ENCODE measurements around the gene EHMT2. TPM values are rescaled to one million over a fixed set of nuclear protein-coding genes. Genes with fewer than 3 reads are reported as not detected.

EHMT2 gene
- total and polyA plus RNA-seq, 2 of the 13 experiments (the other 11 are each of a cell fraction or from before 2014, with no cell fraction given), result 55.2 to 69.2 TPM

DNA sequence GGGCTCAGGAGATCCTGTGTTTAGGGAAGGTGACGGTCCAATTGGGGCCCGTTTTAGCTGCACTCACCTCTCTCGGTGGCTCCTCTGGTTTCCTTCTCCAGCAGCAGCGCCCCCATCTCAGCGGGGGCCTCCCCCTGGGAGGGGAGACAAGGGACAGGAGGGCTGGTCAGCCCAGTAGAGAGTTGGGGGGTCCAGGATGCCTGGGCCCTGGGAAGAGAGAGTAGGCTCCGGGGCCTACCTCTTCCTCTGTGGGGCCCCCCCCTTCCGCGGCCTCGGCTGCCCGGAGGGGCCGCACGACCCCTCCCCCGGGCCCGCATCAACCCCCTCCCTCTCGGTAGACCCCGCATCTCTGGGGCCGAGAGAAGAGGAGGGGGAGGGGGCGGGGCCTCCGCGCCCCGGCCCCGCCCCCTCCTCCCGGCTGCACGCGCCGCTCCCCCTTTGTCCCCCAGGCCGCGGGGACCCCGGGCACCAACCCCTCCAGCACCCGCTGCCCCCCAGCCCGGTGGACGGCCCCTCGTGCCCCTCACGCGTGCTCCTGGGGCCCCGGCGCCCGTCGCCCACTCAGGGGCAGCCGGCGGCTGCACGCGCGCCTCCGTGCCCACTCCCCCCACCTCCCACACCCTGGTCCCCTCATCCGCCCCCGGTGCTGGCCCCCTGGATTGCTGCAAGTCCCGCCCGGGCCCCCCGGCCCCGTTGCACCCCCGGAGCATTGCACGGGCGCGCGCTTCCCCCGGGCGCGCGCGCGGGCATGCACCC, 464 bp downstream of the EHMT2 start (continued):
- TF ChIP-seq HNRNPK (IDR thresholded peaks at IDR 0.05; ENCODE audit: low read depth, low read length, poor library complexity, severe bottlenecking), result peak; percentile 89
- 0 out of 2 replicates have a peak, but pooled peaks have one; percentile 28 for TF ChIP-seq MYC (CRISPR knock-in tag; IDR thresholded peaks at IDR 0.05; ENCODE audit: borderline replicate concordance)
- peak; percentile 43; the same call in 1 of the 2 replicates for TF ChIP-seq GABPB1 (CRISPR knock-in tag; IDR thresholded peaks at IDR 0.05)
- TF ChIP-seq HDAC1 (CRISPR knock-in tag; IDR thresholded peaks at IDR 0.05), result peak; percentile 26; the same call in 1 of the 2 replicates
- peak; percentile 13; the same call in 1 of the 2 replicates for TF ChIP-seq ZNF839 (CRISPR knock-in tag; IDR thresholded peaks at IDR 0.05; ENCODE audit: borderline replicate concordance)
- TF ChIP-seq, protein P1, sequence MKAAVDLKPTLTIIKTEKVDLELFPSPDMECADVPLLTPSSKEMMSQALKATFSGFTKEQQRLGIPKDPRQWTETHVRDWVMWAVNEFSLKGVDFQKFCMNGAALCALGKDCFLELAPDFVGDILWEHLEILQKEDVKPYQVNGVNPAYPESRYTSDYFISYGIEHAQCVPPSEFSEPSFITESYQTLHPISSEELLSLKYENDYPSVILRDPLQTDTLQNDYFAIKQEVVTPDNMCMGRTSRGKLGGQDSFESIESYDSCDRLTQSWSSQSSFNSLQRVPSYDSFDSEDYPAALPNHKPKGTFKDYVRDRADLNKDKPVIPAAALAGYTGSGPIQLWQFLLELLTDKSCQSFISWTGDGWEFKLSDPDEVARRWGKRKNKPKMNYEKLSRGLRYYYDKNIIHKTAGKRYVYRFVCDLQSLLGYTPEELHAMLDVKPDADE (CRISPR knock-in tag; IDR thresholded peaks at IDR 0.05), result 0 out of 2 replicates have a peak, but pooled peaks have one; percentile 29
- TF ChIP-seq EEA1 (CRISPR knock-in tag; IDR thresholded peaks at IDR 0.05; ENCODE audit: borderline replicate concordance), result peak; percentile 5; the same call in 1 of the 2 replicates
- TF ChIP-seq ZNF235 (CRISPR knock-in tag; IDR thresholded peaks at IDR 0.05; ENCODE audit: borderline replicate concordance), result 0 out of 2 replicates have a peak, but pooled peaks have one; percentile 65
- no peak for TF ChIP-seq ZKSCAN8 (CRISPR knock-in tag; IDR thresholded peaks at IDR 0.05; ENCODE audit: borderline replicate concordance)
- TF ChIP-seq, protein P2, sequence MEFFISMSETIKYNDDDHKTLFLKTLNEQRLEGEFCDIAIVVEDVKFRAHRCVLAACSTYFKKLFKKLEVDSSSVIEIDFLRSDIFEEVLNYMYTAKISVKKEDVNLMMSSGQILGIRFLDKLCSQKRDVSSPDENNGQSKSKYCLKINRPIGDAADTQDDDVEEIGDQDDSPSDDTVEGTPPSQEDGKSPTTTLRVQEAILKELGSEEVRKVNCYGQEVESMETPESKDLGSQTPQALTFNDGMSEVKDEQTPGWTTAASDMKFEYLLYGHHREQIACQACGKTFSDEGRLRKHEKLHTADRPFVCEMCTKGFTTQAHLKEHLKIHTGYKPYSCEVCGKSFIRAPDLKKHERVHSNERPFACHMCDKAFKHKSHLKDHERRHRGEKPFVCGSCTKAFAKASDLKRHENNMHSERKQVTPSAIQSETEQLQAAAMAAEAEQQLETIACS (CRISPR knock-in tag; IDR thresholded peaks at IDR 0.05), result peak; percentile 79; the same call in 1 of the 2 replicates
- TF ChIP-seq, protein P3, sequence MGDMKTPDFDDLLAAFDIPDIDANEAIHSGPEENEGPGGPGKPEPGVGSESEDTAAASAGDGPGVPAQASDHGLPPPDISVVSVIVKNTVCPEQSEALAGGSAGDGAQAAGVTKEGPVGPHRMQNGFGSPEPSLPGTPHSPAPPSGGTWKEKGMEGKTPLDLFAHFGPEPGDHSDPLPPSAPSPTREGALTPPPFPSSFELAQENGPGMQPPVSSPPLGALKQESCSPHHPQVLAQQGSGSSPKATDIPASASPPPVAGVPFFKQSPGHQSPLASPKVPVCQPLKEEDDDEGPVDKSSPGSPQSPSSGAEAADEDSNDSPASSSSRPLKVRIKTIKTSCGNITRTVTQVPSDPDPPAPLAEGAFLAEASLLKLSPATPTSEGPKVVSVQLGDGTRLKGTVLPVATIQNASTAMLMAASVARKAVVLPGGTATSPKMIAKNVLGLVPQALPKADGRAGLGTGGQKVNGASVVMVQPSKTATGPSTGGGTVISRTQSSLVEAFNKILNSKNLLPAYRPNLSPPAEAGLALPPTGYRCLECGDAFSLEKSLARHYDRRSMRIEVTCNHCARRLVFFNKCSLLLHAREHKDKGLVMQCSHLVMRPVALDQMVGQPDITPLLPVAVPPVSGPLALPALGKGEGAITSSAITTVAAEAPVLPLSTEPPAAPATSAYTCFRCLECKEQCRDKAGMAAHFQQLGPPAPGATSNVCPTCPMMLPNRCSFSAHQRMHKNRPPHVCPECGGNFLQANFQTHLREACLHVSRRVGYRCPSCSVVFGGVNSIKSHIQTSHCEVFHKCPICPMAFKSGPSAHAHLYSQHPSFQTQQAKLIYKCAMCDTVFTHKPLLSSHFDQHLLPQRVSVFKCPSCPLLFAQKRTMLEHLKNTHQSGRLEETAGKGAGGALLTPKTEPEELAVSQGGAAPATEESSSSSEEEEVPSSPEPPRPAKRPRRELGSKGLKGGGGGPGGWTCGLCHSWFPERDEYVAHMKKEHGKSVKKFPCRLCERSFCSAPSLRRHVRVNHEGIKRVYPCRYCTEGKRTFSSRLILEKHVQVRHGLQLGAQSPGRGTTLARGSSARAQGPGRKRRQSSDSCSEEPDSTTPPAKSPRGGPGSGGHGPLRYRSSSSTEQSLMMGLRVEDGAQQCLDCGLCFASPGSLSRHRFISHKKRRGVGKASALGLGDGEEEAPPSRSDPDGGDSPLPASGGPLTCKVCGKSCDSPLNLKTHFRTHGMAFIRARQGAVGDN (CRISPR knock-in tag; IDR thresholded peaks at IDR 0.05), result peak; percentile 45
- no peak for TF ChIP-seq ZNF660 (CRISPR knock-in tag; IDR thresholded peaks at IDR 0.05; ENCODE audit: borderline replicate concordance, low read depth)
- TF ChIP-seq ZFY (CRISPR knock-in tag; IDR thresholded peaks at IDR 0.05), result peak; percentile 34; the same call in 1 of the 2 replicates
- no peak; the same call in 1 of the 2 replicates for TF ChIP-seq PHF8 (CRISPR knock-in tag; IDR thresholded peaks at IDR 0.05)
- TF ChIP-seq, protein P4, sequence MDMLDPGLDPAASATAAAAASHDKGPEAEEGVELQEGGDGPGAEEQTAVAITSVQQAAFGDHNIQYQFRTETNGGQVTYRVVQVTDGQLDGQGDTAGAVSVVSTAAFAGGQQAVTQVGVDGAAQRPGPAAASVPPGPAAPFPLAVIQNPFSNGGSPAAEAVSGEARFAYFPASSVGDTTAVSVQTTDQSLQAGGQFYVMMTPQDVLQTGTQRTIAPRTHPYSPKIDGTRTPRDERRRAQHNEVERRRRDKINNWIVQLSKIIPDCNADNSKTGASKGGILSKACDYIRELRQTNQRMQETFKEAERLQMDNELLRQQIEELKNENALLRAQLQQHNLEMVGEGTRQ (IDR thresholded peaks at IDR 0.05; ENCODE audit: low read depth, low read length), result no peak
- TF ChIP-seq, protein P4 (CRISPR knock-in tag; IDR thresholded peaks at IDR 0.05; ENCODE audit: borderline replicate concordance), result peak; percentile 18; the same call in 1 of the 2 replicates
- TF ChIP-seq ATF7-NPFF (CRISPR knock-in tag; IDR thresholded peaks at IDR 0.05; ENCODE audit: low read depth), result 0 out of 2 replicates have a peak, but pooled peaks have one; percentile 62
- TF ChIP-seq ZNF773 (CRISPR knock-in tag; IDR thresholded peaks at IDR 0.05; ENCODE audit: borderline replicate concordance), result 0 out of 2 replicates have a peak, but pooled peaks have one; percentile 19
- TF ChIP-seq ZNF577 (CRISPR knock-in tag; IDR thresholded peaks at IDR 0.05; ENCODE audit: borderline replicate concordance, low read depth), result no peak

Measured in HepG2 (cell line).